HG03432 (cell line): ENCODE results near the gene ANKRD29.

Source experiments
- ATAC-seq: cut with Tn5 transposase; IDR thresholded peaks from one replicate; pipeline ENCODE4 v1.9.1; 2021; ENCODE audit warnings: mild to moderate bottlenecking, moderate library complexity; ENCODE audit not compliant: unreplicated experiment

ANKRD29 gene

GRCh38 chr18:23688528-23688927, 25.8 kb upstream of the ANKRD29 start:
- ATAC-seq = no peak

- ATAC-seq = no peak
These were observed 21.9 kb upstream of the ANKRD29 start for GRCh38 chr18:23684515-23685197.

GRCh38 chr18:23683671-23684070, 21.0 kb upstream of the ANKRD29 start:
- no peak for ATAC-seq

GRCh38 chr18:23683155-23683554, 20.4 kb upstream of the ANKRD29 start:
- ATAC-seq = no peak

GRCh38 chr18:23682472-23682871, 19.8 kb upstream of the ANKRD29 start:
- ATAC-seq = peak; percentile 66

- ATAC-seq = peak; percentile 36
These were observed 19.3 kb upstream of the ANKRD29 start for GRCh38 chr18:23682045-23682444.

- no peak for ATAC-seq
These were observed 13.2 kb upstream of the ANKRD29 start for GRCh38 chr18:23675896-23676295.

- ATAC-seq = no peak
These were observed 12.5 kb upstream of the ANKRD29 start for GRCh38 chr18:23675236-23675635.

- peak; percentile 60 for ATAC-seq
These were observed 11.0 kb upstream of the ANKRD29 start for GRCh38 chr18:23673725-23674124.

- no peak for ATAC-seq
These were observed 8.9 kb upstream of the ANKRD29 start for GRCh38 chr18:23671564-23671963.

- no peak for ATAC-seq
These were observed 7.2 kb upstream of the ANKRD29 start for GRCh38 chr18:23669804-23670405.

GRCh38 chr18:23669202-23669766, 6.6 kb upstream of the ANKRD29 start:
- ATAC-seq = no peak

- no peak for ATAC-seq
These were observed 6.0 kb upstream of the ANKRD29 start for GRCh38 chr18:23668731-23669130.

GRCh38 chr18:23667114-23667513, 4.4 kb upstream of the ANKRD29 start:
- no peak for ATAC-seq

GRCh38 chr18:23664674-23665073, 2.0 kb upstream of the ANKRD29 start:
- no peak for ATAC-seq

GRCh38 chr18:23661735-23662308, 889 bp downstream of the ANKRD29 start:
- ATAC-seq = no peak

- ATAC-seq = no peak
These were observed 4.4 kb downstream of the ANKRD29 start for GRCh38 chr18:23658285-23658684.

GRCh38 chr18:23652232-23652631, 10.5 kb downstream of the ANKRD29 start:
- ATAC-seq = no peak

GRCh38 chr18:23650968-23651927, 11.5 kb downstream of the ANKRD29 start:
- ATAC-seq = no peak

GRCh38 chr18:23648940-23649607, 13.6 kb downstream of the ANKRD29 start:
- ATAC-seq = no peak
